PC-3 (cell line): ENCODE data around the gene SNTA1. TPM values are rescaled to one million over a fixed set of nuclear protein-coding genes. Genes with fewer than 3 reads are reported as not detected.

ENCODE experiments used
- ATAC-seq: fragments of 200-7000 bp; cut with Tn5 transposase; 2 replicates; pipeline ENCODE4 v1.9.1; 2020; ENCODE audit warnings: mild to moderate bottlenecking, moderate library complexity
- BruUV-seq: library from RNA; stranded (reverse); fragments of 400-500 nt; replicated peaks from 2 replicates; lab custom pipeline; 2021; lab: Mats Ljungman, UMichigan
- CTCF ChIA-PET: fragments of 300-600 bp; sonication (Branson Sonifier 250); formaldehyde crosslinking; loops from one replicate; lab custom pipeline; 2022; ENCODE audit warnings: antibody characterized with exemption; lab: Charles Lee
- POLR2A ChIA-PET: fragments of 300-600 bp; sonication (Branson Sonifier 250); formaldehyde crosslinking; loops from one replicate; lab custom pipeline; 2022; ENCODE audit warnings: antibody characterized with exemption; ENCODE audit not compliant: unreplicated experiment; lab: Charles Lee
- DNase-seq: peaks from one replicate; pipeline ENCODE4 v3.0.0-alpha.2; 2015
- H2AFZ ChIP-seq: fragments of 300-600 bp; sonication (generic); 2 replicates; pipeline ENCODE4 v1.6.0; 2016; ENCODE audit warnings: antibody characterized with exemption, low read length
- H3F3A ChIP-seq: fragments of 300-600 bp; sonication (generic); one replicate; pipeline ENCODE4 v1.6.0; 2017; ENCODE audit warnings: antibody characterized with exemption, low read length, control low read depth, mild to moderate bottlenecking; ENCODE audit not compliant: unreplicated experiment
- H3K27ac ChIP-seq: fragments of 300-600 bp; sonication (generic); 2 replicates; pipeline ENCODE4 v1.5.1; 2016; ENCODE audit warnings: mild to moderate bottlenecking, low read length
- H3K27me3 ChIP-seq: fragments of 300-600 bp; sonication (generic); 2 replicates; pipeline ENCODE4 v1.6.1; 2016; ENCODE audit warnings: low read length, mixed read lengths
- H3K36me3 ChIP-seq: fragments of 300-600 bp; sonication (generic); 2 replicates; pipeline ENCODE4 v1.6.1; 2016; ENCODE audit warnings: low read depth, mixed run types, low read length, mixed read lengths
- H3K4me1 ChIP-seq: fragments of 300-600 bp; sonication (generic); 2 replicates; pipeline ENCODE4 v1.5.1; 2016; ENCODE audit warnings: low read length; ENCODE audit not compliant: insufficient read depth
- H3K4me2 ChIP-seq: fragments of 300-600 bp; sonication (generic); 2 replicates; pipeline ENCODE4 v1.6.0; 2016; ENCODE audit warnings: low read length
- H3K4me3 ChIP-seq: fragments of 300-600 bp; sonication (generic); 2 replicates; pipeline ENCODE4 v1.5.1; 2016; ENCODE audit warnings: mild to moderate bottlenecking, low read length, mixed read lengths
- H3K79me2 ChIP-seq: fragments of 300-600 bp; sonication (generic); 2 replicates; pipeline ENCODE4 v1.6.1; 2017; ENCODE audit warnings: low read length, mixed read lengths
- H3K9ac ChIP-seq: fragments of 300-600 bp; sonication (generic); 2 replicates; pipeline ENCODE4 v1.6.0; 2016; ENCODE audit warnings: mild to moderate bottlenecking, low read length
- H3K9me2 ChIP-seq: fragments of 300-600 bp; sonication (generic); replicated peaks from 2 replicates; pipeline ENCODE4 v1.6.1; 2016; ENCODE audit warnings: mixed run types, low read length, mixed read lengths
- H3K9me3 ChIP-seq: fragments of 300-600 bp; sonication (generic); 2 replicates; pipeline ENCODE4 v1.6.1; 2016; ENCODE audit warnings: low read length, mixed read lengths
- H4K20me1 ChIP-seq: fragments of 300-600 bp; sonication (generic); 2 replicates; pipeline ENCODE4 v1.6.1; 2016; ENCODE audit warnings: low read length, mixed read lengths
- EZH2 ChIP-seq: fragments of 300-600 bp; sonication (generic); IDR thresholded peaks from one replicate; pipeline ENCODE4 v1.6.1; 2017; ENCODE audit warnings: antibody characterized with exemption, mild to moderate bottlenecking, low read length; ENCODE audit not compliant: unreplicated experiment
- EZH2phosphoT487 ChIP-seq: fragments of 300-600 bp; sonication (generic); IDR thresholded peaks from 2 replicates; pipeline ENCODE4 v1.6.1; 2018; ENCODE audit warnings: mild to moderate bottlenecking, antibody characterized with exemption, low read length, borderline replicate concordance
- intact Hi-C: fragments of 100-400 bp; cut with micrococcal nuclease; formaldehyde crosslinking; loops from 2 replicates; pipeline ENCODE4 v1.9.0; 2023
- total RNA-seq: library from RNA; depleted of rRNA; stranded (reverse); fragments of >200 nt; gene quantifications from 2 replicates; pipeline ENCODE4 v1.2.3, GENCODE V29; 2014
- TF ChIP-seq, protein P1 (sequence below): fragments of 300-600 bp; sonication (generic); conservative IDR thresholded peaks from 2 replicates; pipeline ENCODE4 v1.5.1; 2017; ENCODE audit warnings: antibody characterized with exemption, low read depth, mild to moderate bottlenecking, low read length

SNTA1 gene
- total RNA-seq, 1 experiment from 2014 or later, result 25.9 TPM

DNA sequence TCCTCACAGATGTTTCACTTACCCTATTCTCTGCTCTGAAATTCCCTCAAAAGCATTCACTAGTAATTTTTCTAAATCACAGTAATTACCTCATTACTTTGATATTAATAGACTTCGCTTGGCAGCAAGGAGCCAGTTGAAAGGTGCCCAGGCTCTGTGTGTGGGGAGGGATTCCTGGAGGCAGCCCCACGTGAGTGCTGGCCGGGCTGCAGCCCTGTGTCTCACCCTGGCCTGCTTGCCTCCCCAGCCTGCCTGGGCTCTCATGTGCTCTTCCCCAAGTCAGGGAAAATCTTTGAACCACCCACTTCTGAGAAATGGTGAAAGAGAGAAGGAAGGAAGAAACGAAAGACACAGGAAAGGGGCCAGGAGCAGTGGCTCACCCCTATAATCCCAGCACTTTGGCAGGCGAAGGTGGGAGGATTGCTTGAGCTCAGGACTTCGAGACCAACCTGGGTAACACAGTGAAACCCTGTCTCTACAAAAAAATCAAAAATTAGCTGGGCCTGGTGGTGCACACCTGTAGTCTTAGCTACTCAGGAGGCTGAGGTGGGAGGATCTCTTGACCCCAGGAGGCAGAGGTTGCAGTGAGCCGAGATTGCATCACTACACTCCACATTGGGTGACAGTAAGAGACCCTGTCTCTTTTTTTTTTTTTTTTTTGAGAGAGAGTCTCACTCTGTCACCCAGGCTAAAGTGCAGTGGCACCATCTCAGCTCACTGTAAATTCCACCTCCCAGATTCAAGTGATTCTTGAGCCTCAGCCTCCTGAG lies 20.0 kb upstream of the SNTA1 start:
- BruUV-seq, result no TSS peak
- Histone ChIP-seq H4K20me1 (no peaks in the 10 kb centered on the region), H3K9me2 (no peaks in the 10 kb centered on the region), H3K36me3 (no peaks in the 10 kb centered on the region), H3K4me3 (no peak overlapping the region), H2AFZ (no peak overlapping the region), H3K4me1 (no peaks in the 10 kb centered on the region), H3K9ac (no peak overlapping the region), H3K4me2 (no peak overlapping the region), H3F3A (no peaks in the 10 kb centered on the region), H3K79me2 (no peaks in the 10 kb centered on the region), H3K27me3 (no peaks in the 10 kb centered on the region), H3K27ac (no peak overlapping the region), H3K9me3 (no peaks in the 10 kb centered on the region)
- CTCF ChIA-PET, result no interaction called here
- ATAC-seq (no peak), DNase-seq (no peak)
- TF ChIP-seq, protein P1, sequence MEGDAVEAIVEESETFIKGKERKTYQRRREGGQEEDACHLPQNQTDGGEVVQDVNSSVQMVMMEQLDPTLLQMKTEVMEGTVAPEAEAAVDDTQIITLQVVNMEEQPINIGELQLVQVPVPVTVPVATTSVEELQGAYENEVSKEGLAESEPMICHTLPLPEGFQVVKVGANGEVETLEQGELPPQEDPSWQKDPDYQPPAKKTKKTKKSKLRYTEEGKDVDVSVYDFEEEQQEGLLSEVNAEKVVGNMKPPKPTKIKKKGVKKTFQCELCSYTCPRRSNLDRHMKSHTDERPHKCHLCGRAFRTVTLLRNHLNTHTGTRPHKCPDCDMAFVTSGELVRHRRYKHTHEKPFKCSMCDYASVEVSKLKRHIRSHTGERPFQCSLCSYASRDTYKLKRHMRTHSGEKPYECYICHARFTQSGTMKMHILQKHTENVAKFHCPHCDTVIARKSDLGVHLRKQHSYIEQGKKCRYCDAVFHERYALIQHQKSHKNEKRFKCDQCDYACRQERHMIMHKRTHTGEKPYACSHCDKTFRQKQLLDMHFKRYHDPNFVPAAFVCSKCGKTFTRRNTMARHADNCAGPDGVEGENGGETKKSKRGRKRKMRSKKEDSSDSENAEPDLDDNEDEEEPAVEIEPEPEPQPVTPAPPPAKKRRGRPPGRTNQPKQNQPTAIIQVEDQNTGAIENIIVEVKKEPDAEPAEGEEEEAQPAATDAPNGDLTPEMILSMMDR, result no peak
- no peak for TF ChIP-seq EZH2phosphoT487
- POLR2A ChIA-PET, result no interaction called here
- intact Hi-C loops, result no loop called here

DNA sequence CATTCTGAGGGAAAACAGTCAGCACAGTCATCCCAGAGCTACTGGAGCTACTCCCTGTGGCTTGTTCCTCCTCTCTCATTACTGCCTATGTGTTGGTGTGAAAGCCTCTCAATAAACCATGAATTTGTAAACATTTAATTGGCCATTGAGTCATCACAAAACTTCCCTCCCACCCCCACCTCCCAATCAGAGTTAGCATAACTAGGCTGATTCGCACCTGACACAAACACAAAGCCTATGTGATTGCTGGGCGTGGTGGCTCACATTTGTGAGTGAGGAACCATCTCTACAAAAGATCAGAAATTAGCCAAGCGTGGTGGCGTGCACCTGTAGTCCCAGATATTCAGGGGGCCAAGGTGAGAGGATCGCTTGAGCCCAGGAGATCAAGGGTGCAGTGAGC lies 17.1 kb upstream of the SNTA1 start:
- TF ChIP-seq, protein P1, result no peak
- no peak for TF ChIP-seq EZH2
- TF ChIP-seq EZH2phosphoT487, result no peak
- no peaks in the 10 kb centered on the region for H4K20me1 ChIP-seq
- H3F3A ChIP-seq, result no peaks in the 10 kb centered on the region
- H3K4me1 ChIP-seq, result no peaks in the 10 kb centered on the region
- H3K9ac ChIP-seq, result no peak overlapping the region
- H3K9me2 ChIP-seq, result no peaks in the 10 kb centered on the region
- peak; percentile 8; the same call in 1 of the 2 replicates for ATAC-seq
- no peak for DNase-seq
- H3K79me2 ChIP-seq, result no peaks in the 10 kb centered on the region
- no peak overlapping the region for H3K4me2 ChIP-seq
- no peak overlapping the region for H2AFZ ChIP-seq
- no peaks in the 10 kb centered on the region for H3K27me3 ChIP-seq
- no TSS peak for BruUV-seq
- intact Hi-C loops, result no loop called here
- POLR2A ChIA-PET, result interaction anchor here (0.6 kb wide), 1 partner anchor 40 kb away, joined by 3 read pairs; no protein-coding TSS in a partner anchor
- H3K27ac ChIP-seq, result no peak overlapping the region
- CTCF ChIA-PET, result interaction anchor here (0.5 kb wide), 1 partner anchor 55 kb away, joined by 4 read pairs; no protein-coding TSS in a partner anchor
- no peaks in the 10 kb centered on the region for H3K9me3 ChIP-seq
- no peaks in the 10 kb centered on the region for H3K36me3 ChIP-seq
- no peak overlapping the region for H3K4me3 ChIP-seq

DNA sequence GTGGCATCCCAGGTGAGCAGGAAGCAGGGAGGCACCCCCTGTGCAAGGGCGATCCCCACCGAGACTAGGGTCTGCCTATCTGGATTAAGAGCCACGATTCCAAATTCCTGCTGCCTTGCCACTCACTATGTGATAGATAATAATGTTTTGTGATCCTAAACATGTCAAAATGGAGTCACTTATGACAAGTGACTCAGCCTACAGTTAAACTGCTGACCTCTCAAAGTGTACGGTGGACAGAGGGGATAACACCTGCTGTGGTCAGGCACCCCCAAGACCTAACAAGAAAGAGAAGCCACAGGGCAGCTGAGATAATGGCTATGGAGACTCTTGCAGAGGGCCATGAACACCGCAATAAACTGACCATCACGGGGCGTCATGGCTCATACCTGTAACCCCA lies 16.0 kb upstream of the SNTA1 start:
- Histone ChIP-seq H3F3A (no peaks in the 10 kb centered on the region), H3K9ac (no peak overlapping the region), H3K27me3 (no peaks in the 10 kb centered on the region), H3K36me3 (no peaks in the 10 kb centered on the region), H3K4me3 (no peak overlapping the region), H2AFZ (no peak overlapping the region), H4K20me1 (no peaks in the 10 kb centered on the region), H3K9me2 (no peaks in the 10 kb centered on the region), H3K79me2 (no peaks in the 10 kb centered on the region), H3K4me1 (no peaks in the 10 kb centered on the region), H3K27ac (no peak overlapping the region), H3K4me2 (no peak overlapping the region), H3K9me3 (no peaks in the 10 kb centered on the region)
- ChIA-PET CTCF (no interaction called here), POLR2A (no interaction called here)
- TF ChIP-seq, protein P1, result no peak
- TF ChIP-seq EZH2phosphoT487, result no peak
- no peak for TF ChIP-seq EZH2
- BruUV-seq, result no TSS peak
- no peak for ATAC-seq
- intact Hi-C loops, result loop anchor here (5.0 to 10.0 kb wide), 2 partner anchors 75 to 208 kb away; partner anchors contain the start of gene ACTL10
- DNase-seq, result no peak
